Activated CD8-positive, alpha-beta T cell treated with anti-CD3 and anti-CD28 coated beads for 36 hours (primary cell): Measurements from ENCODE around the gene USP14. TPM values are rescaled to one million over a fixed set of nuclear protein-coding genes. Genes with fewer than 3 reads are reported as not detected.

Source experiments
- ATAC-seq: fragments of 200-7000 bp; cut with Tn5 transposase; one replicate; pipeline ENCODE4 v1.10.0; 2021; ENCODE audit warnings: mild to moderate bottlenecking, moderate library complexity
- CTCF ChIA-PET: fragments of 350-600 bp; sonication (Branson Sonifier 250); formaldehyde crosslinking; loops from one replicate; lab custom pipeline; 2021; ENCODE audit warnings: antibody characterized with exemption; lab: Charles Lee
- POLR2A ChIA-PET: fragments of 350-600 bp; sonication (Branson Sonifier 250); formaldehyde crosslinking; loops from one replicate; lab custom pipeline; 2021; ENCODE audit warnings: antibody characterized with exemption; lab: Charles Lee
- DNase-seq: peaks from one replicate; pipeline ENCODE4 v3.0.0-alpha.2; 2020
- H3K27ac Mint-ChIP-seq: one replicate; pipeline ENCODE4 v1.8.0; 2021; ENCODE audit warnings: mild to moderate bottlenecking, mixed read lengths
- H3K27me3 Mint-ChIP-seq: one replicate; pipeline ENCODE4 v1.8.0; 2021; ENCODE audit warnings: mixed read lengths
- H3K36me3 Mint-ChIP-seq: one replicate; pipeline ENCODE4 v1.8.0; 2021; ENCODE audit warnings: low read depth, mixed read lengths
- H3K4me1 Mint-ChIP-seq: one replicate; pipeline ENCODE4 v1.8.0; 2021; ENCODE audit warnings: low read depth, mixed read lengths
- H3K4me3 Mint-ChIP-seq: one replicate; pipeline ENCODE4 v1.8.0; 2021; ENCODE audit warnings: mild to moderate bottlenecking, moderate library complexity, mixed read lengths
- H3K9me3 Mint-ChIP-seq: one replicate; pipeline ENCODE4 v1.8.0; 2021; ENCODE audit warnings: mixed read lengths
- CTCF ChIP-seq: fragments of 200-600 bp; IDR thresholded peaks from one replicate; pipeline ENCODE4 v1.8.0; 2022; ENCODE audit warnings: antibody characterized with exemption, mild to moderate bottlenecking
- intact Hi-C: fragments of 100-400 bp; cut with micrococcal nuclease; formaldehyde crosslinking; loops from one replicate; pipeline ENCODE4 v1.10.0; 2022
- total RNA-seq, 2 experiments: library from RNA; stranded (reverse); gene quantifications; one replicate each; pipeline ENCODE4 v1.2.3, GENCODE V29; 2021

The USP14 gene
- total RNA-seq, 2 experiments from 2014 or later: 94.6 to 96.2 TPM

- peaks cover 10% of the 10 kb centered on the region for H3K4me1 Mint-ChIP-seq
- CTCF ChIA-PET: no interaction called here
Measured at GRCh38 chr18:155688-156087, 2.7 kb upstream of the USP14 start.

GRCh38 chr18:156514-157230 lies 1.7 kb upstream of the USP14 start:
- POLR2A ChIA-PET: interaction anchor here (0.6 to 2.1 kb wide), 2 partner anchors 111 to 501 kb away, joined by 4 to 10 read pairs; partner anchors contain the start of genes THOC1 and TYMS
- intact Hi-C loops: no loop called here
- Mint-ChIP-seq H3K9me3 (no peaks in the 10 kb centered on the region), H3K27ac (no peak overlapping the region), H3K4me1 (peaks cover 17% of the 10 kb centered on the region), H3K4me3 (no peak overlapping the region), H3K36me3 (peaks cover 16% of the 10 kb centered on the region), H3K27me3 (no peaks in the 10 kb centered on the region)
- CTCF ChIA-PET: interaction anchor here (0.6 kb wide), 1 partner anchor 63 kb away, joined by 3 read pairs; no protein-coding TSS in a partner anchor
- DNase-seq (no peak), ATAC-seq (no peak)
- no peak for TF ChIP-seq CTCF

More at GRCh38 chr18:155688-156087, 2.7 kb upstream of the USP14 start:
- Mint-ChIP-seq H3K27ac (no peak overlapping the region), H3K9me3 (no peaks in the 10 kb centered on the region), H3K36me3 (peaks cover 10% of the 10 kb centered on the region), H3K4me3 (no peak overlapping the region), H3K27me3 (peaks cover 2% of the 10 kb centered on the region)
- TF ChIP-seq CTCF: no peak
- no peak for ATAC-seq
- no peak for DNase-seq
- intact Hi-C loops: no loop called here
- POLR2A ChIA-PET: interaction anchor here (0.6 kb wide), 1 partner anchor 502 kb away, joined by 4 read pairs; the partner anchor contains the start of gene TYMS

- TF ChIP-seq CTCF: no peak
- Mint-ChIP-seq H3K27ac (peak overlapping the region; percentile 95), H3K9me3 (no peaks in the 10 kb centered on the region), H3K27me3 (no peaks in the 10 kb centered on the region), H3K4me1 (peaks cover 25% of the 10 kb centered on the region), H3K4me3 (peak overlapping the region; percentile 92), H3K36me3 (peaks cover 22% of the 10 kb centered on the region)
- ChIA-PET POLR2A (interaction anchor here (0.9 to 2.1 kb wide), 3 partner anchors 23 to 109 kb away, joined by 4 to 10 read pairs (median 5); partner anchors contain the start of gene THOC1), CTCF (no interaction called here)
- peak; percentile 10 for DNase-seq
- no peak for ATAC-seq
- intact Hi-C loops: loop anchor here (2.0 kb wide), 1 partner anchor 62 kb away; no protein-coding TSS in a partner anchor
Measured at GRCh38 chr18:159037-159652, 788 bp downstream of the USP14 start.

GRCh38 chr18:159933-160332 lies 1.6 kb downstream of the USP14 start:
- Mint-ChIP-seq H3K36me3 (peaks cover 25% of the 10 kb centered on the region), H3K27me3 (no peaks in the 10 kb centered on the region), H3K4me1 (peaks cover 25% of the 10 kb centered on the region), H3K9me3 (no peaks in the 10 kb centered on the region), H3K27ac (peak overlapping the region; percentile 95), H3K4me3 (peak overlapping the region; percentile 92)
- DNase-seq (no peak), ATAC-seq (no peak)
- no peak for TF ChIP-seq CTCF
- intact Hi-C loops: loop anchor here (2.0 kb wide), 1 partner anchor 61 kb away; no protein-coding TSS in a partner anchor
- ChIA-PET POLR2A (no interaction called here), CTCF (no interaction called here)
